NOMO-1 treated with dmso at 0.1 percent for 144 hours (cell line): Measurements from ENCODE around the gene KREMEN2.
"Not testable (repeated sequence)": the region's sequence is repeated elsewhere in the genome, so short reads cannot be mapped to it uniquely, and the experiment has no call there.

Experiments
- DNase-seq: peaks from one replicate; lab custom pipeline; 2025; ENCODE audit not compliant: unreplicated experiment; lab: John Stamatoyannopoulos, UW

Gene KREMEN2, protein sequence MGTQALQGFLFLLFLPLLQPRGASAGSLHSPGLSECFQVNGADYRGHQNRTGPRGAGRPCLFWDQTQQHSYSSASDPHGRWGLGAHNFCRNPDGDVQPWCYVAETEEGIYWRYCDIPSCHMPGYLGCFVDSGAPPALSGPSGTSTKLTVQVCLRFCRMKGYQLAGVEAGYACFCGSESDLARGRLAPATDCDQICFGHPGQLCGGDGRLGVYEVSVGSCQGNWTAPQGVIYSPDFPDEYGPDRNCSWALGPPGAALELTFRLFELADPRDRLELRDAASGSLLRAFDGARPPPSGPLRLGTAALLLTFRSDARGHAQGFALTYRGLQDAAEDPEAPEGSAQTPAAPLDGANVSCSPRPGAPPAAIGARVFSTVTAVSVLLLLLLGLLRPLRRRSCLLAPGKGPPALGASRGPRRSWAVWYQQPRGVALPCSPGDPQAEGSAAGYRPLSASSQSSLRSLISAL

DNA sequence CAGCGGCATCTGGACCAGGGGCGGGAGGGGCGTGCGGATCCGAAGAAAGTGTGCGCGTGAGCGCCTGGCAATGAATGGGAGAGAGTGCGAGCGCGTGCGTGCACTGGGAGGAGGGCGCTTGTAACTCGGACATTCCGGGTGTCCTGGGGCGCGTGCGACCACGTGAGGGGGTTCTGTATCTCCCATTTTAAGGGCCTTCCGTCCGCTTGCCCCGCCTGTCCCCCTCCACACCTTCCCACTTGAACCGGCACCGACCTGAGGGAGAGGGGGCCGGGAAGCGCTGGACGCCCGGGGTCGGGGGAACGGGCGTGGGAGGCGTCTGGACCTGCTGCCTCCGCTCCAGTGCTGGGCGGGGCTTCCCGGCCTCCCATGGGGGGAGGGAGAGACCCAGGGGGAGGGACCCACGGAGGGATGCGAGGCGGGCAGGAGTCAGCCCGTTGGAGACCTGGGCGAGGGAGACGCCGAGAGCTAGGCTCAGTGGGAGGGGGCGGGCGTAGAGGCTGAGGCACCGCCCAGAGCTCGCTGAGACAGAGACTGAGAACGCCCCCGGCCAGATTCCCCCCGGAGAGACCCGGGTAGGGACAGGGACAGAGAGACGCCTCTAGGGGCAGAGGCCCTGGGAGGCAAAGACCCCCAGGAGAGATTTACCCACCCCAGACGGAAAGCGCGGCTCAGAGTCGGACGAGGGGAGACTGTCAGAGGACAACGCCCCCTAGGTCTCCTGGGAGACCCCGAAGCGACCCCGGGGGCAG is at the start of gene KREMEN2:
Gene KREMEN2, plus strand, starts transcription at position 553 of the 752 bp plus-strand sequence. CDS start 246 bp downstream, outside the sequence.
- DNase-seq: no peak

DNA sequence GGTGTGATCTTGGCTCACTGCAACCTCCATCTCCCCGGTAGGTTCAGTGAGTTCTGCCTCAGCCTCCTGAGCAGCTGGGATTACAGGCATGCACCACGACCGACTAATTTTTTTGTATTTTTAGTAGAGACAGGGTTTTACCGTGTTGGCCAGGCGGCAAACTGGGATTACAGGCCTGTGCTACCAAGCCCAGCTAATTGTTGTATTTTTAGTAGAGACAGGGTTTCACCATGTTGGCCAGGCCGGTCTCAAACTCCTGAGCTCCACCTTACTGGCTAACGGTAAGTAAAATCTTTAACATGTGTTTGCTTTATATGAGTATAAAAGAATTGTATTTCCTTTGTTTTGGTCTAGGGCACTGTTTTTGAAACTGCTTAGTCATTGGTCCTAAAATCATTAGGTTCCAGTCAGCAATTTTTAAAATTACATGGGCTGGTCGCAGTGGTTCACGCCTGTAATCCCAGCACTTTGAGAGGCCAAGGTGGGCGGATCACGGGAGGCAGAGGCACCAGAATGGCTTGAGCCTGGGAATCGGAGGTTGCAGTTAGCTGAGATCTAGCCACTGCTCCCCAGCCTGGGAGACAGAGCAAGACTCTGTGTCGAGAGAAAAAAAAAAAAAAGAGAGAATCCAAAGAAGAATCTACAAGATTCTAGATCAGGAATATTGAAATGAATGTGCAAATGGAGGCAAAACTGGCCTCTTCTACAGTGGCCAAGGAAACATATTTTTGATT is 48.7 kb upstream of the KREMEN2 start:
- DNase-seq: no peak

DNA sequence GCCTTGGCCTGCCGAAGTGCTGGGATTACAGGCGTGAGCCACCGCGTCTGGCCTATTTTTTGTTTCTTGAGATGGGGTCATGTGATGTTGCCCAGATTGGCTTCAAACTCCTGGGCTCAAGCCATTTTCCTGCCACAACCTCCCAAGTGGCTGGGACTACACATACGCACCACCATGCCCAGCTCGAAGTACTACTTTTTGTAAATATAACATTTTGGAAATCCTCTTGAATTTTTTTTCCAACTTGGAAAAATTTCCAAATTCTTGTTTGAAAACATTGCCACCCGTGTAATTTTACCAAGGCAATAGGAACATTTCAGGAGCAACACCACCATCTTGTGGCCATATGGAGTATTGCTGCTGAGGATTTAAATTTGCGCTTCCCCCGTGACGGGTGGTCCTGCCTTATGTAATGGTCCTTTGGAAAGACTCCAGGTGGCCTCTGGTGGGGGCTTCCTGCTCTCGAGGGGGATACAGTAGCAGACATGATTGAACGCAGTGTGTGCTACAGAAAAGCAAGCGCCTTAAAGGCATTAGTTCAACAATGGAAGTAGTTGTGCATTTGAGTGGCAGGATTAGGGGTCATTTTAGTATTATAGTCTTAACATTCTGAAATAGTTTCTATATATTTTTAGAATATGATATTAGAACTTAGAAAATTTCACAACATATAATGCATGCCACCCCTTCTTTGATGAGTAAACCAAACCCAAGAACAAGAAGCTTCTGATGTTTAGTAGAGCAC is 44.4 kb upstream of the KREMEN2 start:
- DNase-seq: no peak

DNA sequence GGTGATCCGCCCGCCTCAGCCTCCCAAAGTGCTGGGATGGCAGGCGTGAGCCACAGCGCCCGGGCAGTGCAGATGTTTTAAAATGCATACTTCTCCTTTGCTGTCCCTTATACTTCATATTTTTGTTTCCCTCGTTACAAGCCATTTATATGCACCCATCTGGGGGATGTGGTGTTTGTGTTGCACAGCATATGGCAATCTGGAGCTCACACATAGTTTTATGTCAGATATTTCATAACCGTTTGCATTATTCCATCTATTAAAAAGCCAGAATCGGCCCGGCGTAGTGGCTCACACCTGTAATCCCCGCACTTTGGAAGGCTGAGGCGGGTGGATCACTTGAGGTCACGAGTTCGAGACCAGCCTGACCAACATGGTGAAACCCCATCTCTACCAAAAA is 40.6 kb upstream of the KREMEN2 start:
- DNase-seq: no peak

DNA sequence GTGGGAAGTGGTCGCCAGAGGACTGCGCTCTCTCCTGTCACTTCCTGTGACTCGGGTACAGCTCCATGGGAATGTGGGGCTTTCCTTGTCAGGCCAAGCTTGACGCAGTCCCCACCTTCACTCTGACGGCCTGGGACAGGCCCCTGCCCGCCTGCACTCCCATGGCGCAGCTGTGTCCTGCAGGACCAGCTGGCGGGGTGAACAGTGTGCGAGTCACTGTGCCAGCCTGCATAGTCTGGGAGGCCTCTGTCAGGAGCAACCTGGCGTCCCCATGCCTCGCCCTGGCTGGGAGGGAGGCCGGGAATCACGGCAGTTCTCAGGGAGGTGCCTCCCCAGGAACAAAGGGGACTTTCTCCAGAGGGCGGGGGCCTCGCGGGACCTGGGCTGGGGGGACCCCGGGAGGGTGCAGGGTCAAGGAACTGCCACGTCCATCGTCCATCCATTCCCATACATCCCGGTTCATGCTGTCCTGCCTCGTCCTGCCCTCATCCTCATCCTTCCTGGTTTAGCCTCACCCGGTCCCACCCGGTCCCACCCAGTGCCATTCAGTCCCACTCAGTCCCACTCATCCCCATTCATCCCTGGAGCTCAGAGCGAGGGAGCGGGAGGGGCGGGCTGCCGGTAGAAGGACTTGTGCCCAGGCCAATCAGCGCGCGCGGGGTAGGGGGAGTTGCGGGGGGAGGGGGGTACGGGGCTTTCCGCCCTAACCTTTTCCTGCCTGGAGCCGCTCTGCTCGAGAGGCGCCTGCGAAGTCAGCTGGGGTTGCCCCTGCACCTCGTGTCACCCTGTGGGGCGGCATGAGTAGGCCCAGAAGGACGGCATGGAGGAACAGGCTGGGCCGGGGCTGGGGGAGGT is 38.9 kb upstream of the KREMEN2 start:
- DNase-seq: no peak

DNA sequence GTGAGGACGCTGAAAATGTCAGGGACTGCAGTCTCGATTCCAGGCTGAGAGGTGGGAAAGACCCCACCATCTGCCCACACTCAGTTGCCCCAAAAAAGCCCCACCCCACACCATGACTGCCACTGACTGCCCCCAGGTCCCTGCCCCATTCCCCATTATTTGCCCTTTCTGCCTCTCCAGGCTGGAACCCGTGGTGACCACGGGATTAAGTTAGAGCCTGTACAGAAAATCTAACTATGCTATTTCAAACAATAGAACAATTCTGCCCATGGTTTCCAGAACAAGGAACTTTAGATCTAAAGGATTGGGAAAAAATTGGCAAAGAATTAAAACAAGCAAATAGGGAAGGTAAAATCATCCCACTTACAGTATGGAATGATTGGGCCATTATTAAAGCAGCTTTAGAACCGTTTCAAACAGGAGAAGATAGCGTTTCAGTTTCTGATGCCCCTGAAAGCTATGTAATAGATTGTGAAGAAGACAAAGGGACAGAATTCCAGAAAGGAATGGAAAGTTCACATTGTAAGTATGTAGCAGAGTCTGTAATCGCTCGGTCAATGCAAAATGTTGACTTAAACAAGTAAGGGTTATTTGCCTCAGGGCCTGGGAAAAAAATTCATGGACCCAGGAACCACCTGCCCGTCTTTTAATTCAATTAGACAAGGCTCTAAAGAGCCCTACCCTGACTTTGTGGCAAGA is 38.0 kb upstream of the KREMEN2 start:
- DNase-seq: no peak

DNA sequence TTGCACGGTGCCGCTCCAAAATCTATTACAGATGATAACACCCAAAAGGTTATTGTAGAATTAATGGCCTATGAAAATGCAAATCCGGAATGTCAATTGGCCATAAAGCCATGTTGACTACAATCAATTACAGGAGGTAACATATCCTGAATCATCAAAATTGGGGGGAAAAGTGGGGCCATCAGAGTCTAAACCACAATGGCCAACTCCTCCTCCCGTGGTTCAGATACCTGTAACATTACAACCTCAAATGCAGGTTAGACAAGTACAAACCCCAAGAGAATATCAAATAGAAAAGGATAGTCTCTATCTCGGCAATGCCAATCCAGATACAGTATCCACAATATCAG is 37.5 kb upstream of the KREMEN2 start:
- no peak for DNase-seq

DNA sequence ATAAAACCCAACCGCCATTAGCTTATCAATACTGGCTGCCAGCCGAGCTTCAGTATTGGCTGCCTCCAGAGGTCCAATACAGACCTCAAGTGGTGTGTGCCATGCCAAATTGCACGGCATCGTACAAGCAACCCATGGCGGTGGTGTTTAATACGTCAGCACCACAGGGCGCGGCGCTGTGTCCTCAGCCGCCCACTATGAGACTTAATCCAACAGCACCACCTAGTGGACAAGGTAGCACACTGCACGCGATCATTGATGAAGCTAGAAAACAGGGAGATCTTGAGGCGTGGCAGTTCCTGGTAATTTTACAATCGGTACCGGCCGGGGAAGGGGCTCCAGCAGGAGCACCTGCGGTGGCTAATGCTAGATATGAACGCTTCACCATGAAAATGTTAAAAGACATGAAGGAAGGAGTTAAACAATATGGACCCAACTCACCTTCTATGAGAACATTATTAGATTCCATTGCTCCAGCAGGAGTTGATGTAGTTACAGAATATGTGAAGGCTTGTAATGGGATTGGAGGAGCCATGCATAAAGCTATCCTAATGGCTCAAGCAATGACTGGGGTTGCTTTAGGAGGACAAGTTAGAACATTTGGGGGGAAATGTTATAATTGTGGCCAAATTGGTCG is 36.9 kb upstream of the KREMEN2 start:
- DNase-seq: peak; percentile 59

DNA sequence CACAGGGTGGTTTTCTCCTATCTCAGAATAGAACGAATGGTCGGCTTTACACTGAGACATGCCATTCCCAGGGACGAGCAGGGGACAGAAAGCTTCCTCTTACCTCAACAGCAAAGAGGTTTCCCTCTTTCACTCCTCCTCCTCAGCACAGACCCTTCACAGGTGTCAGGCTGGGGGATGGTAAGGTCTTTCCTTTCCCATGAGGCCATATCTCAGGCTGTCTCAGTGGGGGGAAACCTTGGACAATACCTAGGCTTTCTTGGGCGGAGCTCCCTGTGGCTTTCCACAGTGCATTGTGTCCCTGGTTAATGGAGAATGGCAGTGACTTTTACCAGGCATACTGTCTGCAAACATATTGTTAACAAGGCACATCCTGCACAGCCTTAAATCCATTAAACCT is 35.9 kb upstream of the KREMEN2 start:
- DNase-seq: not testable (repeated sequence)

DNA sequence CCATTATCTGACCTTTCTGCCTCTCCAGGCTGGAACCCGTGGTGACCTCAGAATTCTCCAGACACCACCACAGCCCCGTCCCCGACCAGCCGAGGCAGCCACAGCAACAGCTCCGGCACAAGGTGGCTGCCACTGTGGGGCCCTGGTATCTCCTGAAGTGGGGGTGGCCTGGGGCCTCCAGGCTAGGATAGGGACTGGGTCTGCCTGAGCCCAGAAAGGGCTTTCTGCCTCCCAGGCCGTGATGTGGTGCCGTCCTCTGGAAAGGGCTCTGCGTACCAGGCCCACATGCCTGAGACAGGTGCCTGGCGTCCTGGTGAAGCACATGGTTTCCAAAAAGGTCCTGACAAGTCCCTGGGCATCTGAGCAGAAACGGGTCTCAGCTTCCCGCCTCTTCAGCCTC is 35.3 kb upstream of the KREMEN2 start:
- no peak for DNase-seq

DNA sequence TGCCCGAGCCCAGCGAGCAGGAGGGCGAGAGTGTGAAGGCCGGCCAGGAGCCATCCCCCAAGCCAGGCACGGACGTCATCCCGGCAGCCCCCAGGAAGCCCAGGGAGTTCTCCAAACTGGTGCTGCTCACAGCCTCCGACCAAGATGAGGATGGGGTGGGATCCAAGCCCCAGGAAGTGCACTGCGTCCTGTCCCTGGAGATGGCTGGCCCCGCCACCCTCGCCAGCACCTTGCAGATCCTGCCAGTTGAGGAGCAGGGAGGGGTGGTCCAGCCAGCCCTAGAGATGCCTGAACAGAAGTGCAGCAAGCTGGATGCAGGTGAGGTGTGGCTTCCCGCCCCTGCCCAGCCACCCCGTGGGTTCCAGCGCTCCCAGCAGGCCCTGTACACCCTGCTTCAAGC is 34.4 kb upstream of the KREMEN2 start:
- DNase-seq: no peak

DNA sequence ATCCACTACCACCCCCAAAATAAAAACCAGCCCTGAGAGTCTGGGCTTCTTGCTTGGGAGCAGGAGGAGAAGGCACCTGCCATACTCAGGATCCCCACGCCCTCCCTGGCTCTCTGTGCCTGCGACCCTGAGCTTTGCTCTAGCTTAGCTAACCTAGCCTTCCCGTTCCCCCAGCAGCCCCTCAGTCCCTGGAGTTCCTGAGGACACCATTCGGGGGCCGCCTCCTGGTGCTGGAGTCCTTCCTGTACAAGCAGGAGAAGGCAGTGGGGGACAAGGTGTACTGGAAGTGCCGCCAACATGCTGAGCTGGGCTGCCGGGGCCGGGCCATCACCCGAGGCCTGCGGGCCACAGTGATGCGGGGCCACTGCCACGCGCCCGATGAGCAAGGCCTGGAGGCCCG is 33.8 kb upstream of the KREMEN2 start:
- DNase-seq: no peak

DNA sequence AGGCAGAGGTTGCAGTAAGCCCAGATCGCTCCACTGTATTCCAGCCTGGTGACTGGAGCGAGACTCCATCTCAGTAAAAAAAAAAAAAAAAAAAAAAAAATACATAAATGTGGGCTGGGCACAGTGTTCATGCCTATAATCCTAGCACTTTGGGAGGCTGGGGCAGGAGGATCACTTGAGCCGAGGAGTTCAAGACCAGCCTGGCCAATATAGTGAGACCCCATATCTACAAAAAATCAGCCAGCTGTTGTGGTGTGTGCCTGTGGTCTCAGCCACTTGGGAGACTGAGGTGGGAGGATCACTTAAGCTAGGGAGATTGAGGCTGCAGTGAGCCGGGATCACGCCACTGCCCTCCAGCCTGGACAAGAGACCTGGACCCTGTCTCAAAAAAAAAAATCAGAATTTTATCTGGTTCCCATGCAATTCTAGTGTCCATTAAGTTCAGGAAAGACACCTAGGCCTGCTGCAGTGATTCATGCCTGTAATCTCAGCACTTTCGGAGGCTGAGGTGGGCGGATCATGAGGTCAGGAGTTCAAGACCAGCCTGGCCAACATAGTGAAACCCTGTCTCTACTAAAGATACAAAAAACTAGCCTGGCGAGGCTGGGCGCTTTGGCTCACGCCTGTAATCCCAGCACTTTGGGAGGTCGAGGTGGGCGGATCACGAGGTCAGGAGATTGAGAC is 32.7 kb upstream of the KREMEN2 start:
- not testable (repeated sequence) for DNase-seq

DNA sequence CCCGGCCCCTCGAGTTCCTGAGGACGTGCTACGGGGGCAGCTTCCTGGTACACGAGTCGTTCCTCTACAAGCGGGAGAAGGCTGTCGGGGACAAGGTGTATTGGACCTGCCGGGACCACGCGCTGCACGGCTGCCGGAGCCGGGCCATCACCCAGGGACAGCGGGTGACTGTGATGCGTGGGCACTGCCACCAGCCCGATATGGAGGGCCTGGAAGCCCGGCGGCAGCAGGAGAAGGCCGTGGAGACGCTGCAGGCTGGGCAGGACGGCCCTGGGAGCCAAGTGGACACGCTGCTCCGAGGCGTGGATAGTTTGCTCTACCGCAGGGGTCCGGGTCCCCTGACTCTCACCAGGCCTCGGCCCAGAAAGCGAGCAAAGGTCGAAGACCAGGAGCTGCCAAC is 30.9 kb upstream of the KREMEN2 start:
- no peak for DNase-seq

DNA sequence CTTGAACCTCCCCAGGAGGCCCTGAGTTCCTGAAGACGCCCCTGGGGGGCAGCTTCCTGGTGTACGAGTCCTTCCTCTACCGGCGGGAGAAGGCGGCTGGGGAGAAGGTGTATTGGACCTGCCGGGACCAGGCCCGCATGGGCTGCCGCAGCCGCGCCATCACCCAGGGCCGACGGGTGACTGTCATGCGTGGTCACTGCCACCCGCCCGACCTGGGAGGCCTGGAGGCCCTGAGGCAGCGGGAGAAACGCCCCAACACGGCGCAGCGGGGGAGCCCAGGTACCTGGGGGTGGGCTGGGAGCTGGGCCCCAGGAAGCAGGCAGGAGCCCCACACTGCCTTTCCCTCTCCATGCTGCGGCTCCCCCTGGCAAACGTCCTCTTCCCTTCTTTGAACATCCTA is 30.4 kb upstream of the KREMEN2 start:
- no peak for DNase-seq

DNA sequence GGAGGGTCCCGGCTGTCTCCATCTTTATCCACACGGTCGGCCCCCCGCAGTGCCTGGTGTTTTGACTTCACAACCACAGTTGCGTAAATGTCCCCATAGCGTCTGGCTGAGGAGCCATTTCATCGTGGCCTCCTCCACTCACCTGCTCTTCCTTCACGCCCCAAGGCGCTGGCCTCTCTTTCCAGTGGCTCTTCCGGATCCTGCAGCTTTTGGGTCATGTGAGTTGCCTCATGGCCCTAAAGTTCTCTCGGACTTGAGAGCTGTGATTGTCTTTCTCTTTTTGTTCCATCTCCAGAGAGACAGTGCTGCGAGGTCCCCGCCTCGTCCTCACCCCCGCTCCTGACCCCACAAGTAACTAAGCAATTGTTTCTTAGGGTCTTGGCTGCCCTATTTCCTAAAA is 29.6 kb upstream of the KREMEN2 start:
- no peak for DNase-seq

DNA sequence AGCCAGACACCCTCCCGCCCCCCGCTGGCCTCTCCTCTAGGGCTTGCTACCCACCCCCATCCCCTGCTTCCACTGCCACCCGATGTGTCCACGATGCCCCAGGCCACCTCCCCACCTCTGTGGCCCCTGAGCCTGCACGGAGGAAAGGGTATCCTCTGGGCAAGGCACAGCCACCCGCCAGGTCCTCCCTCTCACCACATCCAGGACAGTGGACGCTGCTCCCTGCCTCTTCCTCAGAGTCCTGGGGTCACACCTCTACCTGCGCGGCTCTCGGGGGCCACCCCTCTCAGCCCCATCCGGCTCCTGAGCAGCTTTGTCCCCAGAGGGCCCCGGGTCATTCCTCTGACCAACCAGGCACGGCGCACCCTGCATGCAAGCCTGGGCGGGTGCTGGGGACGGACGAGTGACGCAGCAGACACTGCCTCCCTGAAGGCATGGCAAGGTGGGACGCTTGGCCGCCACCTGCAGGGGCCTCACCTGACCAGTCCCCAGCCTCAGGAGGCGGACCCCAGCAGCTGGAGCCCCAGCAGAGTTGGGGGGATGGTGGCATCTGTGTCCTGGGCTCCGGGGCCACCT is 27.6 kb upstream of the KREMEN2 start:
- DNase-seq: no peak

DNA sequence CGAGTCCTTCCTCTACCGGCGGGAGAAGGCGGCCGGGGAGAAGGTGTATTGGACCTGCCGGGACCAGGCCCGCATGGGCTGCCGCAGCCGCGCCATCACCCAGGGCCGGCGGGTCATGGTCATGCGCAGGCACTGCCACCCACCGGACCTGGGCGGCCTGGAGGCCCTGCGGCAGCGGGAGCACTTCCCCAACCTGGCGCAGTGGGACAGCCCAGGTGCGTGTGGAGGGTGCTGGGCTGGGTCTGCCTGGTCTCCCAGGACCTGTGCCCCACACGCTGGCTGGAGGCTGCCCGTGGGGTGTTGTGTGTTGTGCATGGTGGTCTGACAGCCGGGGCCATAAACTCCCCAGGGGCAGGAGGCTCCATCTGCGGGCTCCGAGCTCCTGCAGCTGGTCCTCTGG is 26.9 kb upstream of the KREMEN2 start:
- DNase-seq: no peak
